Measurements from ENCODE around the gene TNKS1BP1.
"Not testable (repeated sequence)": the region's sequence is repeated elsewhere in the genome, so short reads cannot be mapped to it uniquely, and the experiment has no call there.

TNKS1BP1 gene

DNA sequence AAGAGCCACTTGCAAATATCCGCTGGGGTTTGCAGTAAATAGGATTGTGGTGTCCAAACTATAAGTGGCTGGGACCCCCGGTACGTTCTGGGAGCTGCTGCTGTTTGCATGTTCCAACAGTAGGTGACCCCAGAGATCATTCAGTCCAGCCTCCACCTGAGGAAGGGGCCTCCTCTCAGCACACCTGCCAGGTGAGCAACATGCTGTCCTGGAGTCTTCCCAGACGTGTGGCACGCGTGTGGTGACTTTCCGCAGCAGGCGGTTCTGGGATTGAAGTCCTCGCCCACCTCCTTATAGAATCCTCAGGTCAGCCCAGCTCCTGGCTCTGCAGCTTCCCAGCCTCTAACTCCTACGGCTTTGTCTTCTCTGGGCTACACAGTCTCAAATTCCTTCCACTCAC is 20.1 kb upstream of the TNKS1BP1 start:
- Histone ChIP-seq H3K4me3 (no peak overlapping the region), H3K9ac (no peak overlapping the region)
- no peak for TF ChIP-seq Cebpa-rat (IDR thresholded peaks at IDR 0.05)

DNA sequence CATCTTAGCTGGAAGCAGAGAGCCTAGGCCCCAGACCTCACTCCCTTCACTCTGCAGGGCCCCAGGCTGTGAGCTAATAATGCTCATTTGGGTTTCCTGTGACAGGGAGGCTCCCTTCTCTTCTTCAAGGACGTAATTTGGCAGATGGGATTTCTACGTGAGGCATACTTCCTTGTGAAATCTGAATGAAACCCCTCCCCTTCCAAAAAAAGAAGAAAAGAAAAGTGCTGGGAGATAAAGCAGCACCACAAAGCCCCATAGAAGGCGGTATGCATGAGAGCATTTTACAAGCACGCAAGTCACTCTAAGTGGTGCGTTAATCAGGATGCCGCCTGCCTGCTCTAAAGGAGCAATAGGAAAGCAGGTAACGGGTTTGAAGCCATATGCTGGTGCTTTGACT is 19.1 kb upstream of the TNKS1BP1 start:
- Histone ChIP-seq H3K4me3 (no peak overlapping the region), H3K27me3 (no peaks in the 10 kb centered on the region), H3K9ac (no peak overlapping the region), H3K4me2 (no peak overlapping the region), H4K20me1 (no peaks in the 10 kb centered on the region), H3K4me1 (peaks cover 6% of the 10 kb centered on the region; the same call in 1 of the 2 replicates), H3K27ac (no peak overlapping the region), H3K36me3 (no peaks in the 10 kb centered on the region), H3K9me3 (no peaks in the 10 kb centered on the region)
- no peak for TF ChIP-seq Cebpa-rat (IDR thresholded peaks at IDR 0.05)

More for the DNA sequence above, 20.1 kb upstream of the TNKS1BP1 start:
- Histone ChIP-seq H4K20me1 (no peaks in the 10 kb centered on the region), H3K9me3 (0 out of 2 replicates have a peak, but pooled peaks cover under 1% of the 10 kb centered on the region), H3K4me2 (no peak overlapping the region), H3K36me3 (no peaks in the 10 kb centered on the region), H3K27ac (peak overlapping the region; percentile 25; the same call in 1 of the 2 replicates), H3K4me1 (peaks cover 6% of the 10 kb centered on the region; the same call in 1 of the 2 replicates), H3K27me3 (no peaks in the 10 kb centered on the region)

DNA sequence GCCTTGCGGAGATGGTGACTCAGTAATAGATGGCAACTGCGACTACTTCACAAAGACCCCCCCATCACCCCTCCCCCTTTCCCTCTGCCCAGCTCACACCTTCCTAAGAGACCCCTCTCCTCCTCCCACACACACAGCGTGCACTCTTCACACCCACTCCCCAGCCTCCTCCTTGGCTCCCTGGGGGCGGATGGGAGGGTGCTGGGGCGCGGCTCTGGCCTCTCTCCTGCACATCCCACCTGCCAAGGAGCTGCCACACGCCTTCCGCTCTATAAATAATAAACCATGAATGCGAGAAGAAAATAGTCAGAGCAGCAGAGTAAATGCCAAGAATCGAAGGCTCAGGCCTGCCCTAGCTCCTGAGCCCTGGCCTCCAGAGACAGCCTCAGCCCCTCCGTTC is 17.9 kb upstream of the TNKS1BP1 start:
- no peaks in the 10 kb centered on the region for H3K36me3 ChIP-seq

DNA sequence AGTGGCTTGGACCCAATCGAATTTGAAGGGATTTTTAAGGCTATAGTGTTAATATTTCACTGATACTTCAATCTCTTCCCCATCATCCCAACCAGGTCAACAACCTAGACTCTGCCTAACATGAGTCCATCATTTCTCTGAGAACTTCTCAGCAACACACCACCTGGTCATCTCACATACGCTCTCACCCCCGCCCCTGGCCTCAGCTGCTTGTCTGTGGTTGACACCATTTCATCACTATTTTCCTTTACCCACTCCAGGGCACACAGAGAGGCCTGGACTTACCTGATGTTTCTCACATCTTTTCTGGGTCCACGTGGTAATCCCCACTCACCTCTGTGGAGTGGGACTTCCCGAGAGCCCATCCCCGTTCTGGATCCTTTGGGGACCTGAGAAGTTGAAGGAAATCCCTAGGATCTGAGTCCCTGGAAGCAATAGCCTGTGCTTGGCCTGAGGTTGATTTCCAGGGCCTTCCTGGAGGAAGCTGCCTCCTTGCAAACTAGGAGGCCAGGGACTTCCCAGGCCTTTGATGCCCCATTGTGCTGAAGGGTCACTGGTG is 16.6 kb upstream of the TNKS1BP1 start:
- H3K9ac ChIP-seq: no peak overlapping the region
- TF ChIP-seq Cebpa-rat (IDR thresholded peaks at IDR 0.05): no peak
- peaks cover 12% of the 10 kb centered on the region for H3K4me1 ChIP-seq
- no peaks in the 10 kb centered on the region for H4K20me1 ChIP-seq
- no peak overlapping the region for H3K4me3 ChIP-seq
- H3K9me3 ChIP-seq: no peaks in the 10 kb centered on the region
- no peak overlapping the region for H3K27ac ChIP-seq
- no peaks in the 10 kb centered on the region for H3K27me3 ChIP-seq
- H3K36me3 ChIP-seq: no peaks in the 10 kb centered on the region
- no peak overlapping the region for H3K4me2 ChIP-seq

More for the DNA sequence above, 17.9 kb upstream of the TNKS1BP1 start:
- no peak for TF ChIP-seq Cebpa-rat (IDR thresholded peaks at IDR 0.05)
- peaks cover 6% of the 10 kb centered on the region; the same call in 1 of the 2 replicates for H3K4me1 ChIP-seq
- no peaks in the 10 kb centered on the region for H3K27me3 ChIP-seq
- no peak overlapping the region for H3K4me3 ChIP-seq
- H3K9ac ChIP-seq: no peak overlapping the region
- no peak overlapping the region for H3K4me2 ChIP-seq
- no peaks in the 10 kb centered on the region for H4K20me1 ChIP-seq
- no peak overlapping the region for H3K27ac ChIP-seq
- H3K9me3 ChIP-seq: no peaks in the 10 kb centered on the region

DNA sequence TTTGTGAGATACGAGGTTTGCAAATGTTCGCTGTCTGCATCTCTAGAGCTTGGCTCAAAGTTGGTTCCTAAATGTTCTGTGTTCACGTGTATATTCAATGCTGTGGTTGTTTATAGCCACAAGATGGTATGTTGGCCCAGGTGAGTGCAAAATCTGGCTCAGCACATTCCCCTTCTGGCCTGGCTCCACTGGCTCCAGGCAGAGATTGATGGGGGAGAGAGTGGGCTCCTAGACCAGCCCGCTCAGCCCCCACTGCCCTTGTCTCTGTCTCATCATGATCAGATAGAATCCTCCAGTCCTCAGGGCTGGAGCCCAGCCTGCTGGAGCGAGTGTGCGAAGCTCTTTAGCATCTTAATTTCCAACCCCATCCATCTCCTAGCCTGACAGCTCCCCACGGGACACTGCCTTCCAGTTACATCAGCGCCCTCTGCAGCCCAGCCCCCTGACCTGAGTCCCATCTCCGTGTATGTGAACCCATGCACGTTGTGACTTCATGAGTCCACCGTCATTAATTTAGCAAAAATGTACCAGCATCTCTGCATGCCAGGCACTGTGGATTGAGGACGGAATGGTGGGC is 15.4 kb upstream of the TNKS1BP1 start:
- H3K9ac ChIP-seq: no peak overlapping the region
- no peak overlapping the region for H3K27ac ChIP-seq
- H3K4me3 ChIP-seq: no peak overlapping the region
- peaks cover 17% of the 10 kb centered on the region for H3K4me1 ChIP-seq
- no peaks in the 10 kb centered on the region for H3K36me3 ChIP-seq
- no peaks in the 10 kb centered on the region for H3K9me3 ChIP-seq
- no peak overlapping the region for H3K4me2 ChIP-seq
- TF ChIP-seq Cebpa-rat (IDR thresholded peaks at IDR 0.05): no peak
- no peaks in the 10 kb centered on the region for H3K27me3 ChIP-seq
- no peaks in the 10 kb centered on the region for H4K20me1 ChIP-seq

DNA sequence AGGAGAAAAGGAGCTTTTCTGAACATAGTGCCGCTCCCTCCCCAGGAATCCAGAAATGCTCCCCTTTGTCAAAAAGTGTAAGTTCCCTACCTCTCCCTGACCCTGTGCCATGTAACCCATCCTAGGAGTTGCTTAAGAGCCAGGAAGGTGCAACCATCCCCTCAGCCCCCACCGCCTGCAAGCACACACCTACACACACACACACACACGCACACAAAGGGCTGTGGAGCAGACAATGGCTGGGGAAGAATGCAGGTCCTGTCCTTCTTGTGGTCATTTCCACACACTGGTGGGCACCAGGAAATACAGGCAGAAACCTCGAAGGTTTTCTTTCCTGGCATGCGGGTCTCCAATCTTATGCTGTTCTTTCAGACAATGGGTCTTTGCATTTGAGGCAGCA is 14.6 kb upstream of the TNKS1BP1 start:
- Histone ChIP-seq H3K4me2 (no peak overlapping the region), H3K27me3 (no peaks in the 10 kb centered on the region), H3K9me3 (no peaks in the 10 kb centered on the region), H3K4me1 (peaks cover 25% of the 10 kb centered on the region), H3K4me3 (no peak overlapping the region), H3K27ac (no peak overlapping the region), H4K20me1 (peaks cover 1% of the 10 kb centered on the region; the same call in 1 of the 2 replicates), H3K9ac (no peak overlapping the region), H3K36me3 (peaks cover 2% of the 10 kb centered on the region; the same call in 1 of the 2 replicates)
- no peak for TF ChIP-seq Cebpa-rat (IDR thresholded peaks at IDR 0.05)

DNA sequence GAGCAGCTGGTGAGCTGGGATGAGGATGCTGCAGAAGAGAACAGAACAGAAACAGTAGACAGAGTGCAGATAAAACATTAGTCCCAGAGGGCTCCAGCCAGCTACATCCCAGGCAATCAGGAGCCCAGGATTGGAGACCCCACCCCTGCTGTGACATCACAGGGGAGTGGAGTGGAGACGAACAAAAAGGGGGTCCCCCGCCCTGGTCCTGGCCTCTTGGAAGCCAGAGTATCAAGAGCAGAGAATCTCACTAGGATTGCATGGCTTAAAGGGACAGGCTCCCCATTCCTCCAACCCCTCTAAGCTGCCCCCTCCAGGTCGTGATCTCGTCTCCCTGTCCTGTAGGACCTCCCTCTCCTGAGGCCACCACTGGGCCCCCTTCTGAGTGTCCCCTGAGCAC is 13.4 kb upstream of the TNKS1BP1 start, which contains the start of gene P2RX3:
Gene P2RX3 (plus strand): TSS at position 211 of the 400 bp plus-strand sequence. CDS start 199 bp downstream, outside the sequence.
- Histone ChIP-seq H3K27me3 (no peaks in the 10 kb centered on the region), H3K4me3 (no peak within 1 kb of the TSS), H3K4me1 (peaks cover 31% of the 10 kb centered on the region), H3K4me2 (no peak within 1 kb of the TSS), H3K36me3 (peaks cover 14% of the 10 kb centered on the region), H3K9ac (no peak within 1 kb of the TSS), H3K27ac (no peak within 1 kb of the TSS), H4K20me1 (peaks cover 10% of the 10 kb centered on the region; the same call in 1 of the 2 replicates), H3K9me3 (no peaks in the 10 kb centered on the region)
- TF ChIP-seq Cebpa-rat (IDR thresholded peaks at IDR 0.05): no peak

DNA sequence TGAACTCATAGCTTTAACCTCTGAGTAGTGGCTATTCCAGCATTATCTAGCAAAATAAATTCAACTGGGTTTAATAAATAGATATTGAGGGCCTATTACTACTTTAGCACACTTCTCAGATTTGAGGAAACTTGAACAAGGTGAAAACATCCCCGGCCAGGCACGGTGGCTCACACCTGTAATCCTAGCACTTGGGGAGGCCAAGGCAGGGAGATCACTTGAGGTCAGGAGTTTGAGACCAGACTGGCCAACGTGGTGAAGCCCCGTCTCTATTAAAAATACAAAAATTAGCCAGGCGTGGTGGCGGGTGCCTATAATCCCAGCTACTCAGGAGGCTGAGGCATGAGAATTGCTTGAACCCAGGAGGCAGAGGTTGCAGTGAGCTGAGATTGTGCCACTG is 12.1 kb upstream of the TNKS1BP1 start:
- Histone ChIP-seq H3K4me2 (peak overlapping the region; percentile 72), H3K4me1 (peaks cover 33% of the 10 kb centered on the region), H4K20me1 (peaks cover 23% of the 10 kb centered on the region; the same call in 1 of the 2 replicates), H3K9ac (0 out of 2 replicates have a peak overlapping the region, but pooled peaks have one; percentile 94), H3K36me3 (peaks cover 27% of the 10 kb centered on the region)
- H3K4me3 ChIP-seq, H3K27me3 ChIP-seq, H3K27ac ChIP-seq, H3K9me3 ChIP-seq: not testable (repeated sequence)

DNA sequence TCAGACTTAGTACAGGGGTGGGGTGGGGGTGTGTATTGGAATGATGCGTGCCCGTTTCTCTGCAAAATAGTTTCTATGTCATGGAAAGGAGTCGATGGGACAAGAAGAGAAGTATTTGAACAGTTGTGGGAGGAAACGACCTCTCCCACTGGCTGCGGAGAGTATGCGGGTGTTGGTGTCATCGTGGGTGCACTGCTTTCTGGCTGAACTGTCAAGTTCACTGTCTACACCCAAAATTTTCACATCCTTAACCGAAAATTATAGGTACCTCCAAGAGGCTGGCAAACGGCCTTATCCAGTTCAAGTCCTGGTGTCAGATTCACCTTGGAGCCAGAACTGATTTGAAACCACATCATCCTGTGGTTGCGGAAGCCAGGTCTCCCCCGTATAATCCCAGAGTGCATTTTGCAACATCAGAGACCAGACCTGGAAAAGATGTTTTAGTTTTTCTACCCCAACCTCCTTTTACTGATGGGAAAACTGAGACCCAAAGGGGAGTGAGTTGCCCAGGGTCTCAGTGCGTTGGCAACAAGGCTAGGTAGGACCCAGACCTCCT is 11.4 kb upstream of the TNKS1BP1 start:
- Histone ChIP-seq H3K4me3 (peak overlapping the region; percentile 85), H3K4me1 (peaks cover 33% of the 10 kb centered on the region), H3K9me3 (no peaks in the 10 kb centered on the region), H4K20me1 (peaks cover 26% of the 10 kb centered on the region; the same call in 1 of the 2 replicates), H3K27me3 (no peaks in the 10 kb centered on the region), H3K36me3 (peaks cover 33% of the 10 kb centered on the region), H3K4me2 (peak overlapping the region; percentile 72), H3K27ac (peak overlapping the region; percentile 89), H3K9ac (peak overlapping the region; percentile 94)
- TF ChIP-seq Cebpa-rat (IDR thresholded peaks at IDR 0.05): no peak
